OCI-LY7 (cell line): ENCODE measurements around the gene AKR1B15. TPM values are rescaled to one million over a fixed set of nuclear protein-coding genes. Genes with fewer than 3 reads are reported as not detected.

Experiments used
- Bru-seq: library from RNA; stranded (reverse); fragments of 400-500 nt; gene quantifications from one replicate; lab custom pipeline; 2021; lab: Mats Ljungman, UMichigan
- BruChase-seq, 2 experiments: library from RNA; stranded (reverse); fragments of 400-500 nt; gene quantifications; one replicate each; lab custom pipeline; 2021; lab: Mats Ljungman, UMichigan
- BruUV-seq: library from RNA; stranded (reverse); fragments of 400-500 nt; replicated peaks from 2 replicates; lab custom pipeline; 2021; lab: Mats Ljungman, UMichigan
- CTCF ChIA-PET: fragments of 300-600 bp; sonication (Branson Sonifier 250); formaldehyde crosslinking; loops from one replicate; lab custom pipeline; 2022; ENCODE audit warnings: antibody characterized with exemption; ENCODE audit not compliant: unreplicated experiment; lab: Charles Lee
- POLR2A ChIA-PET: fragments of 300-600 bp; sonication (Branson Sonifier 250); formaldehyde crosslinking; loops from one replicate; lab custom pipeline; 2022; ENCODE audit warnings: antibody characterized with exemption; lab: Charles Lee
- DNase-seq: peaks from one replicate; pipeline ENCODE4 v3.0.0-alpha.2; 2015; ENCODE audit warnings: low spot score
- H2AFZ ChIP-seq: fragments of 200-600 bp; sonication (generic), shearing (Covaris generic); 2 replicates; pipeline ENCODE4 v1.6.1; 2014; ENCODE audit warnings: mild to moderate bottlenecking, antibody characterized with exemption, low read length, moderate library complexity
- H3K27ac ChIP-seq: fragments of 200-600 bp; sonication (generic); 2 replicates; pipeline ENCODE4 v1.5.1; 2014; ENCODE audit warnings: mixed run types, low read depth, mild to moderate bottlenecking, moderate library complexity, low read length, inconsistent platforms; ENCODE audit not compliant: poor library complexity, severe bottlenecking
- H3K36me3 ChIP-seq: fragments of 200-600 bp; sonication (generic); 2 replicates; pipeline ENCODE4 v1.6.1; 2014; ENCODE audit warnings: mild to moderate bottlenecking, antibody characterized with exemption, low read length, moderate library complexity, mixed read lengths; ENCODE audit not compliant: insufficient read depth
- H3K4me1 ChIP-seq: fragments of 200-600 bp; sonication (generic); 2 replicates; pipeline ENCODE4 v1.5.1; 2014; ENCODE audit warnings: mild to moderate bottlenecking, low read length; ENCODE audit not compliant: insufficient read depth, poor library complexity, severe bottlenecking
- H3K4me2 ChIP-seq: fragments of 200-600 bp; sonication (generic); 2 replicates; pipeline ENCODE4 v1.6.1; 2014; ENCODE audit warnings: mild to moderate bottlenecking, low read length
- H3K4me3 ChIP-seq: fragments of 200-600 bp; sonication (generic); 2 replicates; pipeline ENCODE4 v1.5.1; 2014; ENCODE audit warnings: mild to moderate bottlenecking, low read depth, low read length; ENCODE audit not compliant: poor library complexity, severe bottlenecking
- H3K79me2 ChIP-seq: fragments of 200-600 bp; sonication (generic); 2 replicates; pipeline ENCODE4 v1.6.1; 2016; ENCODE audit warnings: low read depth, mild to moderate bottlenecking, low read length, moderate library complexity, mixed read lengths; ENCODE audit not compliant: insufficient read depth
- H3K9me2 ChIP-seq: fragments of 200-600 bp; sonication (generic); 2 replicates; pipeline ENCODE4 v1.6.1; 2016; ENCODE audit warnings: mild to moderate bottlenecking, low read length, mixed read lengths; ENCODE audit not compliant: insufficient read depth
- H3K9me3 ChIP-seq: fragments of 200-600 bp; sonication (generic); 2 replicates; pipeline ENCODE4 v1.6.1; 2014; ENCODE audit warnings: mild to moderate bottlenecking, mixed run types, low read length, mixed read lengths
- H4K20me1 ChIP-seq: fragments of 200-600 bp; sonication (generic); 2 replicates; pipeline ENCODE4 v1.6.1; 2014; ENCODE audit warnings: mild to moderate bottlenecking, antibody characterized with exemption, low read length, moderate library complexity, mixed read lengths; ENCODE audit not compliant: insufficient read depth
- CTCF ChIP-seq: fragments of 200-600 bp; sonication (generic); conservative IDR thresholded peaks from 2 replicates; pipeline ENCODE4 v1.5.1; 2014; ENCODE audit warnings: mild to moderate bottlenecking, antibody characterized with exemption, low read length, moderate library complexity, mixed read lengths
- EZH2phosphoT487 ChIP-seq: fragments of 200-600 bp; sonication (generic); IDR thresholded peaks from 2 replicates; pipeline ENCODE4 v1.6.1; 2018; ENCODE audit warnings: low read depth, borderline replicate concordance, mild to moderate bottlenecking, mixed run types, antibody characterized with exemption, low read length, moderate library complexity, mixed read lengths
- intact Hi-C: fragments of 100-400 bp; cut with micrococcal nuclease; formaldehyde crosslinking; loops from one replicate; pipeline ENCODE4 v1.10.0; 2022; ENCODE audit not compliant: unreplicated experiment
- long read RNA-seq: library from polyadenylated mRNA; stranded (forward); transcript quantifications from one replicate; pipeline ENCODE4 v2.0.0, GENCODE V29; 2022
- total RNA-seq, 2 experiments: library from RNA; depleted of rRNA in 1 of 2; stranded (reverse); fragments of >200 nt in 1 of 2; shearing (Covaris generic) in 1 of 2; gene quantifications; 2 replicates each; pipeline ENCODE4 v1.2.3, GENCODE V29; 2014 to 2022

The AKR1B15 gene
- total RNA-seq (2014; rRNA removed; shearing (Covaris generic)) (not detected in 2 replicates), total RNA-seq (2022) (not detected in 2 replicates), Bru-seq, nascent RNA (not detected), BruChase-seq, experiment 1, labeled RNA remaining after a 6-hour chase (not detected), BruChase-seq, experiment 2, labeled RNA remaining after a 2-hour chase (not detected)
- long read RNA-seq = 0 reads

- intact Hi-C loops = no loop called here
- H3K79me2 ChIP-seq = no peaks in the 10 kb centered on the region
- no peak for DNase-seq
- no peaks in the 10 kb centered on the region for H4K20me1 ChIP-seq
- H3K4me3 ChIP-seq = no peak within 1 kb of the TSS
- TF ChIP-seq EZH2phosphoT487 = no peak
- TF ChIP-seq CTCF = no peak
- BruUV-seq = no TSS peak
- no peak within 1 kb of the TSS for H3K27ac ChIP-seq
- no peak within 1 kb of the TSS for H2AFZ ChIP-seq
- CTCF ChIA-PET = interaction anchor here (2.5 kb wide), 1 partner anchor 116 kb away, joined by 18 read pairs; no protein-coding TSS in a partner anchor
- no peaks in the 10 kb centered on the region for H3K9me3 ChIP-seq
- POLR2A ChIA-PET = no interaction called here
- no peaks in the 10 kb centered on the region for H3K36me3 ChIP-seq
- no peaks in the 10 kb centered on the region for H3K9me2 ChIP-seq
- no peak within 1 kb of the TSS for H3K4me2 ChIP-seq
- H3K4me1 ChIP-seq = no peaks in the 10 kb centered on the region
Observed at GRCh38 chr7:134548877-134549276, at the start of gene AKR1B15. Gene AKR1B15 (plus strand): TSS chr7:134549110. CDS start chr7:134564620, 15,510 bp downstream.

GRCh38 chr7:134500406-134500805, 48.5 kb upstream of the AKR1B15 start:
- Histone ChIP-seq H3K4me3 (no peak overlapping the region), H3K9me2 (no peaks in the 10 kb centered on the region), H3K9me3 (no peaks in the 10 kb centered on the region), H3K4me1 (no peaks in the 10 kb centered on the region), H2AFZ (no peak overlapping the region), H3K4me2 (no peak overlapping the region), H3K36me3 (no peaks in the 10 kb centered on the region), H3K27ac (no peak overlapping the region), H4K20me1 (no peaks in the 10 kb centered on the region), H3K79me2 (no peaks in the 10 kb centered on the region)
- CTCF ChIA-PET = no interaction called here
- BruUV-seq = no TSS peak
- intact Hi-C loops = no loop called here
- POLR2A ChIA-PET = no interaction called here
- TF ChIP-seq EZH2phosphoT487 (no peak), CTCF (no peak)
- DNase-seq = no peak

GRCh38 chr7:134500982-134501381, 47.9 kb upstream of the AKR1B15 start:
- POLR2A ChIA-PET = no interaction called here
- DNase-seq = no peak
- Histone ChIP-seq H3K9me2 (no peaks in the 10 kb centered on the region), H3K9me3 (no peaks in the 10 kb centered on the region), H3K4me1 (no peaks in the 10 kb centered on the region), H3K4me3 (no peak overlapping the region), H3K36me3 (no peaks in the 10 kb centered on the region), H2AFZ (no peak overlapping the region), H3K79me2 (no peaks in the 10 kb centered on the region), H3K4me2 (no peak overlapping the region), H3K27ac (no peak overlapping the region), H4K20me1 (no peaks in the 10 kb centered on the region)
- TF ChIP-seq EZH2phosphoT487 (no peak), CTCF (no peak)
- CTCF ChIA-PET = no interaction called here
- no TSS peak for BruUV-seq
- intact Hi-C loops = no loop called here
